Measurements from ENCODE around the gene ELF2.
"Not testable (repeated sequence)": the region's sequence is repeated elsewhere in the genome, so short reads cannot be mapped to it uniquely, and the experiment has no call there.

ELF2 gene

DNA sequence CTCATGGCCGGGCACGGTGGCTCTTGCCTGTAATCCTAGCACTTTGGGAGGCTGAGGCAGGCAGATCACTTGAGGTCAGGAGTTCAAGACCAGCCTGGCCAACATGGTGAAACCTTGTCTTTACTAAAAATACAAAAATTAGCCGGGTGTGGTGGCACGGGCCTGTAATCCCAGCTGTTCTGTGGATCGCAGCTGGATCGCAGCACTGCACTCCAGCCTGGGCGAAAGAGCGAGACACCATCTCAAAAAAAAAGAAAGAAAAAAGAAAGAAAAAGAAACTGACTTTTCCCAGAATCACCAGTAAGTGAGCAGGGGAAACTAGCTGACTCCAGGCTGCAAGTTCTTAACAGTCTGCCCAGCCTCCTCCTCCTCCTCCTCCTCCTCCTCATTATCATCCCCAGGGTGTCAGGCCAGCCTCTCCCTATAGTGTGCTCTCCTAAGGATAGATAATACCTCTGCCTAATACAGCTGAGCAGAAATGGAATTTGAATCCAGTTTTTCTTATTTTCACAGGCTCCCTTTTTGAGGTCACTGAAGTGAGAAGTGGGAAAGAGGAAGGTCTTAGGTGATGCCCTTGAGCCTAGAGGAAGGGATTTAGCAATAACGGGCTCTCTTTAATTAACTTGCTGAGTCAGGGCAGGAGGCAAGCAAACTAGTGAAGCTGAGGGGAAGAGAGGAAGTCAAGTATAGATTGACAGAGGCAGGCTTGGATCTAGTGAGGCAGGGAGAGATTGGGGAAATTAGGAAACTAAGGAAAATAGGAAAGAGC is 11.8 kb upstream of the ELF2 start:
- DNase-seq (ENCODE audit: low spot score): no peak

DNA sequence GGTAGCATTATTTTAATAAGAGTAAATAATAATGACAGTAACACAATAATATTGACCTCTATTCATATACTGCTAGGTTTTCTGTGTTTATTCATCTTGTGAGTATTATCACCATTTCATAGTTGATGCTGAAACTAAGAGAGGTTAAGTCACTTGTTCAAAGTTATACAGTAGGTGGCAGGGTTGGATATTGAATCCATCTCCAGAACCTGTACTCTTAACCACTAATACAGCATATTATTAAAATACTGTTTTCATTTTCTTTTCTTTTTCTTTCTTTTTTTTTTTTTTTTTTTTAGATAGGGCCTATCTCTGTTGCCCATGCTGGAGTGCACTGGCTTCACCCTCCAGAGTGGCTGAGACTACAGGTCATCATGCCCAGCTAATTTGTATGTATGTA is 7.1 kb upstream of the ELF2 start:
- no peak for DNase-seq (ENCODE audit: low spot score)

DNA sequence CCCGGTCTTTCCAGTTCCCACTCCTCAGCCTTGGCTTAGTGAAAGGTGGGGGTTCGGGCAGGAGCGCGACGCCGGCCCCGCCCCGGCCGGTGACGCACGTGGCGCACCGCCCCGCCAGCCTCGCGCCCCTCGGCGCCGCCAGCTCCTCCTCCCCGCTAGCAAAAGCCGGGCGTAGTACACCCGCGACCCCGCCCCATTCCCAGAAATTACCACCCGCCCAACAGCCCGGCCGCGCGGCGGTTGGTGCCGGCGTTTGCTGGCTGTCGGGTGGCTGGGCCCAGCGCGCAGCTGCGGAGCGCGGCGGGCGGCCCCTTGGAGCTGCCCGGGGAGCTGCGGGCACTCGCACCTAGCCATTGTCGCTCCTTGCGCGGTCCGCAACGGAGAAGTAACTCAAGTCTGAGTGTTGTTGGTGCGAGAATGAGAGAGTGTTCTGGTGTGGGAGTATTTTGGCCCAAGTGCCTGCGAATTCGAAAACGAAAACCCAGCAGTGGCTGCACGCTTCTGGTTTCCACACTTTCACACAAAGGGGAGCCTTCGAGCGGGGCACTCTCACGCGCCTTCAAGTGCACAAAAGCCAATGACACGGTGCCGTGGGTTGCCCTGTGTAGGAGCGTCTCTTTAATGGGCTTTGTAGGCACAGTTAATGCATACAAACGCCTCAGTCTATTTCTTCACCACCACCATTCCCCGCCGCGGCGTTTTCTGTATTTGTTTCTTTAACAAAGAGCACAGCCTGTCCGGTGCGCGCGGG is 1.0 kb upstream of the ELF2 start:
- peak; percentile 87 for DNase-seq (ENCODE audit: low spot score)

DNA sequence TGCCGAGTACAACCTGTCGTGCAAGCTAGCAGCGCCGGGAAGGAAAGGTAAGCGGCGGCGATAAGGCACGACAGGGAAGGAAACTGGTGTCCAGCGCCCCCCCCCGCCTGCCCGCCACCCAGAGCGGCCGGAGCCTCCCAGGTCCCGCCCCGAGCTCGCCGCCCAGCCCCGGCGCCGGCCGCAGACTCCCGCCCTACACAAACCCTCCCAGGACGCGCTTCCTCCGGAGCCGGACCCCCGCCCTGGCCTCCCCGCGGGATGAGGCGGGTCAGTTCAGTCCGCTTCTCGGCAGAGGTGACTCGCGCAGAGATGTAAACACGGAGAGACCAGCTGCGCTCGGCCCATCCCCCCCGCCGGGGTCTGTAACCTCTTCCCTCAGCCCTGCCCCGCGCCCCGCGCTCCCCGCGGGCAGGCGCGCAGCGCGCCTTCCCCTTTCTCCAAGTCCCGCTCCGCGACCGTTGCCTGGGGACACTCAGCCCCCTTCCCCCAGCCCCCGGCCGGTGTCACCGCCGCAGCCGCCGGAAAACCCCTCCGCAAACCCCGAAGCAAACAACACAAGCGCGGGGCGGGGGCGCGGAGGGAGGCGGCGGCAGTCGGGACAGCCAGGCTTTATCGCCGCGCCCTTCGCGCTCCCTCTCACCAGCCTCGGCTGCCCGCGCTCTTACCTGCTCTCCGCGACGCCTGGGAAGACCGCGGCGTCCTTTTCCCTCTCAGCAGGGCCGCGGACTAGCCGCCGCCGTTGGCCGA is 543 bp downstream of the ELF2 start:
- DNase-seq (ENCODE audit: low spot score): peak; percentile 78

DNA sequence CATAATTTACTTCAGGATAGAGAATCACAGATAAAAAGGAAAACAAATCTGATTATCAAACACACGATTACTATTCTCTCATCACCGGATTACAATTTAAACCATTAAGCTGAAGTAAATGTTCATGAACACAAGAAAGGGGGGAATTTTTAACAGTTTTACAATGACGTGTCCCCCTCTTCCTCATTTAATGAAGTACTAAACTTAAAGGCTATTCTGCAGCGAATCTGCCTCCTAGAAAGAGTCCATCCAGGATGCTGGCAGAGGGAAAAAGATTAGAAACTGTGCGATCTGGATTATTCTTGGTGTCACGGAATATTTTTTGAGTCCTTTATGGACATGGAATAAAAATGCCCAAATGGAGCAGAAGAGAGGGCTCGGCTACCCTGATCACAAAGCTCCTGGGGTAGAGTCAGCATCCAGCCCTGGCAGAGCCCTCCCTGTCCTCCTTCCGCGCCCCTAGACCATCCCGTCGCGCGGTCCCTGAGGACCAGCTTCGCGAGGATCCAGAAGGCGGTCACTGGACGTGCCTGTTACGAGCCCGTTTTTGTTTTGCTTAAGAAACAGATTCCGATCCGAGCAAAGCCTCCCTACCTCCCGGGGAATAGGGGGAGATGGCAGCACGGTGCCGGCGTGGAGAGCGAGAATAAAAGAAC is 1.2 kb downstream of the ELF2 start:
- no peak for DNase-seq (ENCODE audit: low spot score)

DNA sequence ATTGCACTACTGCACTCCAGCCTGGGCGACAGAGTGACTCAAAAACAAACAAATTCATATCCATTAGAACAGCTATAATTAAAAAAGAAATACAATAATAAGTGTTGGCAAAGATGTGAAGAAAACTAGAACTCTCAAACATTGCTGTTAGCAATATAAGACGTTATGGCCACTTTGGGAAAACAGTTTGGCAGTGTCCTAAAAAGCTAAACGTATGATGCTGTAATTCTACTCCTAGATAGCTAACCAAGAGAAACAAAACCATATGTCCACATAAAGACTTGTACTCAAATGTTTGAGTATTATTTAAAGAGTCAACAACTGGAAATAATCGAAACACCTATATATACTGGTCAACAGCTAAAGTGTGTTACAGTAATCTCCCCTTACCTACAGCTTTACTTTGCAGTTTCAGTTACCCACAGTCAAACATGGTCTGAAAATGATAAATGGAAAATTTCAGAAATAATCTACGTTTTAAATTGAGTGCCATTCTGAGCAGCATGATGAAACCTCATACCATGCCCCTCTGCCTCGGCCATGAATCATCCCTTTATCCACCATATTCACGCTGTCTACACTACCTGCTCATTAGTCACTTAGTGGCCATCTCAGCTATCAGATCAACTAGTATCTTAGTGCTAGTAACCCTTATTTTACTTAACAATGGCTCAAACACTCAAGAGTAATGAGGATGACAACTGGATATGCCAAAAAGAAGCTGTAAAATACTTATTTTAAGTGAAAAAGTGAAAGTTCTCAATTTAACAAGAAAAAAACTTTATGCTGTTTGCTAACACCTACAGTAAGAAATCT is 4.9 kb downstream of the ELF2 start:
- DNase-seq (ENCODE audit: low spot score): peak; percentile 62

DNA sequence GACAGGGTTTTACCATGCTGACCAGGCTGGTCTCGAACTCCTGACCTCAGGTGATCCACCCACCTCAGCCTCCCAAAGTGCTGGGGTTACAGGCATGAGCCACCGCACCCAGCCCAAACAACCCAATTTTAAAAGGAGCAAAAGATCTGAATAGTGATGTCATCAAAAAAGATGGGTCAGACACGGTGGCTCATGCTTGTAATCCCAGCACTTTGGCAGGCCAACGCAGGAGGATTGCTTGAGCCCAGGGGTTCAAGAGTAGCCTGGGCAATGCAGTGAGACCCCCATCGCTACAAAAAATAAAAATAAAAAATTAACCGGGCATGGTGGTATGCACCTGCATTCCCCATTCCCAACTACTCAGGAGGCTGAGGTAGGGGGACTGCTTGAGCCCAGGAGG is 6.1 kb downstream of the ELF2 start:
- no peak for DNase-seq (ENCODE audit: low spot score)

DNA sequence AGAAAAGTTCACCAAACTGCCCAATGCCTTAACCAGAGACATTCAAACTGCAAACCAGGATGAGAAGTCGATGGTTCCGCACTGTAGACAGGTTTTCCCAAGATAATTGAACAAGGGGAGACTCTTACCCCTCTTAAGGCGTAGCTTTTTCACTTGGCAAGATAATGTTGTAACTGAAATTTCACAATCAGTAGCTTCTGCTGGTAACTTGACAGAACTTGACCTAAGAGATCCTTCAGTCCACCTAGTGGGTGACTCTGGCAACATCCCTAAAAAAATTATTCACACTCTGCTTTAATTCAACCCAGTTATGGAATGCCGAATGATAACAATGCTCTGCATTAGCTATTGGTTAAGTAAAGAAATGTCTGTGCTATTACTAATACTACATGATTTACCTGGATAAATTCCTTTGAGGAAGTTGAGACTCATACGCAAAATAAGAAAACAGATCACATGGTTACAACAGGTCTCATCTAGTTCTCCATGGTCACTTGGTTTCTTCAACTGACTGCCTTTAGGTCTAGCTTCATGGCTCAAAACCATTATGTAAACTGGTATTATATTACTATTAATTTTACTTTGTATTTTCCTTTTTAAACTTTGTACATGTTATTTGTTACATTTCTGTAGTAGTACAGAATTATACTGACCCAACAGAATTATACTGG is 9.1 kb downstream of the ELF2 start:
- peak; percentile 29 for DNase-seq (ENCODE audit: low spot score)

DNA sequence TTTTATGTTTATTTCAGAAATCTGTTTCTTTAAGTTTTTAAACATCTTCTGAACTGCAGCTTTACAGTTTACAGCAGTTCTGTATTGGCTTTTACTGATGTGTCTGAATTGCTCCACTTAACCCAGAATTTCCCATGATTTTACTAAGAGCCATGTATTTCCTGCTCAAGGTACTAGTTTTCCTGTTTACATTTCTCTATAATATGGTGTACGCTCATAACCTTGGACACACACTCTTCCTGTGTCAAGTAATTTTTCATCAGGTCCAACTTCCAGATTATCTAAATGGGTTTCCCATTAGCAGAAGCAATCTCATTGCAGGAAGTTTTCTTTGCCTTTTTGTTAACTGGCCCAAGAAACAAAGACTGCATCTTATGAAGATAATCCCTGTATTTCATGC is 12.3 kb downstream of the ELF2 start:
- no peak for DNase-seq (ENCODE audit: low spot score)

DNA sequence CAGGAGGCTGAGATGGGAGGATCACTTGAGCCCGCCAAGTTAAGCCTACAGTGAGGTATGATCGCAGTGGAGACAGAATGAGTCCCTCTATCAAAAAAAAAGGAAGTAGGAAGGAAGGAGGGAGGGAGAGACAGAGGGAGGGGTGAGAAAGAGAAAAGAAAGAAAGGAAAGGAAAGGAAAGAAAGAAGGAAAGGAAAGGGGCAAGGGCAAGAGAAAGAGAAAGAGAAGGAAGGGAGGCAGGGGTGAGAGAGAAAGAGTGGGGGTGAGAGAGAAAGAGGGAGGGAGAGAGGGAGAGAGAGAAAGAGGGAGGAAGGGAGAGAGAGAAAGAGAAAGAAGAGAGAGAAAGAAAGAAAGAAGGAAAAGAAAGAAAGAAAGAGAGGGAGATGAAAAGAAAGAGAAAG is 13.2 kb downstream of the ELF2 start:
- DNase-seq (ENCODE audit: low spot score): no peak

DNA sequence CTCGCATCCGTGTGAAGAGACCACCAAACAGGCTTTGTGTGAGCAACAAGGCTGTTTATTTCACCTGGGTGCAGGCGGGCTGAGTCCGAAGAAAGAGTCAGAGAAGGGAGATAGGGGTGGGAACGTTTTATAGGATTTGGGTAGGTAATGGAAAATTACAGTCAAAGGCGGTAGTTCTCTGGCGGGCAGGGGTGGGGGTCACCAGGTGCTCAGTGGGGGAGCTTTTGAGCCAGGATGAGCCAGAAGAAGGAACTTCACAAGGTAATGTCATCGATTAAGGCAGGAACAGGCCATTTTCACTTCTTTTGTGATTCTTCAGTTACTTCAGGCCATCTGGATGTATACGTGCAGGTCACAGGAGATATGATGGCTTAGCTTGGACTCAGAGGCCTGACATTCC is 19.0 kb downstream of the ELF2 start:
- DNase-seq (ENCODE audit: low spot score): not testable (repeated sequence)

DNA sequence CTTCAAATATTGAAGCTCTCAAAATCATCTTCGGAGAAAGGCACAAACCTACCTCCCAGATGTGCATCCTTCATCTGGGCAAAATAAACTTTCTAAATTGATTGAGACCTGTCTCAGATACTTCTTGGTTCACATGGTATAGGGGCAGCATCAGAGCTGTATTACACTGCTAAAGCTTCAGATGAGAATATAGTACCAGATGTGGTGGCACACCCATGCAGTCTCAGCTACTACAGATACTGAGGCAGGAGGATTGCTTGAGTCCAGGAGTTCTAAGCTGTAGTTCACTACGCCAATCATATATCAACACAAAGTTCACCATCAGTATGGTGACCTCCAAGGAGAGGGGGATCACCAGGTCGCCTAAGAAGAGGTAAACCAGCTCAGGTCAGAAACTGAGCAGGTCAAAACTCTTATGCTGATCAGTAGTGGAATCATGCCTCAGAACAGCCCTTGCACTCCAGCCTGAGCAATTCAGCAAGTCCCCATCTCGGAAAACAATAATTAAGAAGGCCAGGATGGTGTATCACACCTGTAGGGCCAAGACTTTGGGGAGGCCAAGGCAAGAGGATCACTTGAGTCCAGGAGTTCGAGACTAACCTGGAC is 22.0 kb downstream of the ELF2 start:
- no peak for DNase-seq (ENCODE audit: low spot score)

DNA sequence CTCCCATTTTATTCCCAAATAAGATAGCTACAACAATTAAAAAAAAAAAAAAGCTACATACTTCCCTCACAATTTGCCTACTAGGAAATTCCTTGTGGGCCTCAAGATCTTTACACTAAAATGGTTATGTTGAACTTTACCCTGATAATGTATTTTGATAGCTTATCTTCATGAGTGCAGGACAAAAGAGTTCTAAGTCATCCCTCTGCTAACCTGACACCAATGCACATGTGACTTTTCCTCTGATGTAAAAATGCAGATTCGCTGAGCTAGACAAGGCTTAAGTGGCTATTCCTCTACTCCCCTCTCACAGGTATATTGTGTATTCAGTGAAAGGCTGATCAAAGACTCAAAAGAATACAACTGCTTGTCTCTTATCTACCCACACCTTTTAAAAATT is 22.5 kb downstream of the ELF2 start:
- no peak for DNase-seq (ENCODE audit: low spot score)

DNA sequence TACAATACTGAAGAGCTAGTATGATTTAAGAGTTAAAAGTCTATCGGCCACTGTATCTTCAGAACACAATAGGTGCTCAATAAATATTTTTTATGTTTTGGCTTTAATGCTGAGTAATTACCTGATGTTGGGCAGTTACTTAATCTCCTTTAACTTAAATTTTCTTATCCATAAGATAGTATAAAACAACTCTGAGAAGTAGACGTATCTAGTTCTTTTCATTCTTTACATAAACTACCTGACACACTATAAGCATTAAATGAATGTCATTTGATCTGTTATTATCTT is 22.9 kb downstream of the ELF2 start:
- DNase-seq (ENCODE audit: low spot score): no peak

DNA sequence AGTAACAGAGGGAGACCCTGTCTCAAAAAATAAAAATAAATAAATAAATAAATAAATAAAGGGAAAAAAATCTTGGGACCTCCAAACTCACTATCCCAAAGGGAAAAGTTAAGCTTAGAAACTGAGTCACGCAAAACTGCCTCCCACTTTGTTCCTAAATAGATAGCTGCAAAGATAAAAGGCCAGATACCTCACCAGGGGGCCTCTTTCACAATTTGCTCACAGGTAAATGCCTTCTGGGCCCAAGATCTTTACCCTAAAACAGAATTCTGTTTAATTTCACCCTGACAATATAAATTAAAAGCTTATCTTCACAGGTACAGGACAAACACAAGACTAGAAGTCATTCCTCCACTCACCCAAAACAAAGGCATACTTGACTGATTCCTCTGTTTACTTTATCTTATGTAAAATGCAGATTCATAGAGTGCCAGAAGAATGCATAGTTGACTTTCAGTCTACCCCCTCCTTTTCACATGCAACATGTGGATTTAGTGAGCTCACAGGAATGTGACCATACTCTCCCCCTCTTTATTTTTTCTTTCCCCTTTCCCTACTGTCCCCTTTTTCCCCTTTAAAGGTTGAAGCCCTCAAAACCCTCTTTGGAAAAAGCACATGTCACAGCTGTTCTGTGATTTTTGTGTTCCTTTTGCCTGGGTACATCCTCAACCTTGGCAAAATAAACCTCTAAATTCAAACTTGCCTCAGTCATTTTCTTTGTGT is 23.4 kb downstream of the ELF2 start:
- DNase-seq (ENCODE audit: low spot score): no peak

DNA sequence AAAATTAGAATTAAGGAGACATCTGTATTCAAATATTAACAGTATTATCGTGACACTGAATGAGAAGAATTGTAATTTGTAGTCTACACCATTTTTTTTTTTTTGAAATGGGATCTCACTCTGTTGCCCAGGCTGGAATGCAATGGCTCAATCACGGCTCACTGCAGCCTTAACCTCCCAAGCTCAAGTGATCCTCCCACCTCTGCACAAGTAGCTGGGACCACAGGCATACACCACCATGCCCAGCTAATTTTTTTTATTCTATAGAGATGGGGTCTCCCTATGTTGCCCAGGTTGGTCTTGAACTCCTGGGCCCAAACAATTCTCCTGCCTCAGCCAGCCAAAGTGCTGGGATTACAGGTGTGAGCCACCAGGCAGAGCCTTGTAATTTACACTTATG is 24.8 kb downstream of the ELF2 start:
- DNase-seq (ENCODE audit: low spot score): no peak

DNA sequence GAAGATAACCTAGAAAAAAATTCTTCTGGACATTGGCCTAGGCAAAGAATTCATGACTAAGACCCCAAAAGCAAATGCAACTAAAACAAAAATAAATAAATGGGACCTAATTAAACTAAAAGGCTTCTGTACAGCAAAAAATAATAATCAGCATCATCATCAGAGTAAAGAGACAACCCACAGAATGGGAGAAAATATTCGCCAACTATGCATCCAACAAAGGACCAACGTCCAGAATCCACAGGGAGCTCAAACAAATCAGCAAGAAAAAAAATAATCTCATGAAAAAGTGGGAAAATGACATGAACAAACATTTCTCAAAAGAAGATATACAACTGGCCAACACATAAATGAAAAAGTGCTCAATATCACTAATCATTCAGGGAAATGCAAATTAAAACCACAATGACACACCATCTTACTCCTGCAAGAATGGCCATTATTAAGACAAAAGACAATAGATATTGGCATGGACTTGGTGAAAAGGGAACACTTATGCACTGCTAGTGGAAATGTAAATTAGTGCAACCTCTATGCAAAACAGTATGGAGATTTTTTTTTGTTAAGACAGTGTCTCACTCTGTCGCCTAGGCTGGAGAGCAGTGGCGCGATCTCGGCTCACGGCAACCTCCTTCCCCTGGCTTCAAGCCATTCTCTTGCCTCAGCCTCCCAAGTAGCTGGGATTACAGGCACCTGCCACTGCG is 29.9 kb downstream of the ELF2 start:
- no peak for DNase-seq (ENCODE audit: low spot score)

DNA sequence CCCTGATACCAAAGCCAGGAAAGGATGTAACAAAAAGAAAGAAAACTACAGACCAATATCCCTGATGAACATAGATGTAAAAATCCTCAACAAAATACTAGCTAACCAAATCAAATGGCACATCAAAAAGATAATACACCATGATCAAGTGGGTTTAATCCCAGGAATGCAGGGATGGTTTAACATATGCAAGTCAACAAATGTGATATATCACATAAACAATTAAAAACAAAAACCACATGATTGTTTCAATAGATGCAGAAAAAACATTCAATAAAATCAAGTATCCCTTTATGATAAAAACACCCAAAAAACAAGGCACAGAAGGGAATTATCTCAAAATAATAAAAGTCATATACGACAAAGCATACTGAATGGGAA is 31.5 kb downstream of the ELF2 start:
- no peak for DNase-seq (ENCODE audit: low spot score)

DNA sequence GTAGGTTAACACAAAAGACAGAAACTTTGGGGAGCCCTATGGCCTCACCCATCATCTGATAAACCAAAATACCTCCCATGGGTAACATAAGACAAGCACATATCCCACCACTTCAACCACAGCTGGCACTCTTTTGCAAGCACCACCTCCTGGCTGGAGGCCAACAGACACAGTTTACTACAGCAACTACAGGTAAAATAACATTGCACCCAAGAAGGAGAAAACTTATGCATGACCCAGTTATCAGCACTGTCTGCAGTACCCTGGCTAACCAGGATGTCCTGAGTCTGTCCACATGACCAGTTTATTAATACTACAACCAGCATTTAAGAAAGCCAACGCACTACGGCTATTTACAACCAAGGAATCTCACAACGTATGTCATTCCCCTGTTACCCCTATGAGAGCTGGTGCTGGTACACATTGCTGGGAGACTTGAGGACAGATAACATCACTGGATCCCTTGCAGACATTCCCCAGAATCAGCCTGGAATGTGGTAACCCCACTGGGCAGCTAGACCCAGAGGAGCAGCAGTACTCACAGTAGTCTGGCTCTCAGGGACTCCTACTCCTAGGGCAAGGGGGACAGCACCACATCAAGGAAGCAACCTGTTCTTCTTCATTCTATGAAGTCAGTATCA is 32.0 kb downstream of the ELF2 start:
- no peak for DNase-seq (ENCODE audit: low spot score)

Measured in SW480 (cell line).